DMS114 treated with DMSO at 0.1 percent for 48 hours (cell line): ENCODE measurements around the gene LRP8.

ENCODE experiments used
- DNase-seq: peaks from one replicate; lab custom pipeline; 2025; ENCODE audit not compliant: unreplicated experiment; lab: John Stamatoyannopoulos, UW

Gene LRP8

DNA sequence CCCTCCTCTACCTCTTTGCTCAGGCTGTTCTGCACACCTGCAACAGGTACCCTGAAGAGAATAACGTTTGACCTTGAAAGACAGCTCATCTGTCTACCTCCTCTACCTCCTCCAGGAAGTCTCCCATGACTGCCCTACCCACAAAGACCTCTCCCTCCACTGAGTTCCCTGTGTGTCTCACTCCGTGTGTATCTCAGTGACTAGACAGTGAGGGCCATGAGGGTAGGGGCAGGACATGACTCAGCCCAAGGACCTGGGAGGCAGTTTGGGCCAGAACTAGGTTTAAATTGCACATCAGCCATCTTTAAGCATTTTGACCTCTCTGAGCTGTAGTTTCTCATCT, 32.0 kb upstream of the LRP8 start:
- DNase-seq, result no peak

DNA sequence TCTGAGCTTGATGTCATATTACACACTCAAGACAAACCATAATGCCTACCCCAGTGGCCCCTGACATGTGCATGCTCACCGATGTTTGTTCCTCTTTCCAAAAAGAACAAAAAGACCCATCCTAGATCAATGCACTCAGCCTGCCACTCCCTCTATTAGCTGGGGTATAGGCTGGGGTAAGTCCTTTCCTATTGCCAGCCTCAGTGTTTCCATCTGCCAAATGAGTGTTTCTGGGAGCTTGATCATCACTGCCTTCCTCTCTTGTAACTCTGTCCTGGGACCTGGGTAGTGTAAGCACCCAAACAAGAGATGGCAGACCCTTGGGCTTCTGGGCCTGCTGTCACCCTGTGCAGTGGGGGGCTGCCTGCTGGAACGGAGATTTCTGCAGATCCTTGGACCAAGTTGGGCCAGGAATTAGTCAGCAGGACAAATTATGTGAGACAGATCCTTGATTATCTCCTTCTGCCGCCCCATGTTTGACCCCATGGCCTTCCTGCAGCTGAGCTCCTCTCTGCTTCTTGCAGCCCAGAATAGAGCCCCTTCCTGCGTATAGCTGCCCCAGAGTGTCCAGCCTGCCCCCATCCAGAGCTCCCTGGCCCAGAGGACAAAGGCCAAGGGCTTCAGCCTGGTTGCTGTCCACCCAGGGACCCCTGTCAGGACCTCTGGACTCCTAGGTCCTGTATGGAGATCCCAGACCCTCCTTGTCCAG, 31.5 kb upstream of the LRP8 start:
- no peak for DNase-seq

DNA sequence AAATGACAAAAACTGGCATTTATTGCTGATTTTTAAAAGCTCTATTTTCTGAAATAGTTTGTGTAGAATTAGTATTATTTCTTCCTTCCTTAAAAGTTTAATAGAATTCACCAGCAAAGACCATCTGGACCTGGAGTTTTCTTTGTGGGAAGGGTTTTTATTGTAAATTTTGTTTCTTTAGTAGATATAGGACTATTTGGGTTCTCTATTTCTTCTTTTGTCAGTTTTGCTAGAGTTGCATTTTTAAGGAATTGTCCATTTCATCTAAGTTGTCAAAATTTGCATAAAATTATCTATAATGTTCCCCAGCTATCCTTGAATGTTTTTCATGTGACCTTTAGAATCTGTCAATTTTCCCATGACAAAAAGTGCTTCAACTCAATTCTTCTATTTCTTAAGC, 28.8 kb upstream of the LRP8 start:
- no peak for DNase-seq

DNA sequence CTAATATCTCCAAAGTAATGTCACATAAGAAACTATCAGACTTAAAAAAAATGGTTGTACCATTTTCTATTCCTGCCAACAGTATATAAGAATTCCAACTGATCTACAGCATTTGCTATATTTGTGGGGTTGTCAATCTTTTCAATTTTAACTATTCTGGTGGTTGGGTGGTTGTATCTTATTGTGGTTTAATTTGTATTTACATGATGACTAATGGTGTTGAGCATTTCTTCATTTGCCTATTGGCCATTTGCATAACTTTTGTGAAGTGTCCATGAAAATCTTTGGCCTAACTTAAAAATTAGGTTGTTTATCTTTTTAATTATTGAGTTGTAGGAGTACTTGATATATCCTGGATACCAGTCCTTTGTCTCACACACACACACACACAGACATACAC, 26.2 kb upstream of the LRP8 start:
- no peak for DNase-seq

DNA sequence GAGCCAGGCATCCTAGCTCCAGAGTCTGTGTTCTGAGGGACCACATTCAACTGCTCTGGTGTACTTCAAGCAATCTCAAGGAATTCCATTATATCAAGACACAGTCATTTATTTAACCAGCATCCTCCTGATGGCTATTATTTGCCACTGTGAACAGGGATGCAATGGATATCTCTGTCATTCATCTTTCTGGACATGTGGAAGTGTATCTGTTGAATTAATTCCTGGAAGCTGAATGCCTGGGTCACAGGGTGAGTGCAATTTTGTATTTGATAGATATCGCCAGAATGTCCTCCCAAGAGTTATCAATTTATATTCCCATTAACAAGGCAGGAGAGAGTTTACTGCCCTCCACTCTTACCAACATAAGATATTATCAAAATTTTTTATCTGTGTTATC, 24.7 kb upstream of the LRP8 start:
- DNase-seq, result no peak

DNA sequence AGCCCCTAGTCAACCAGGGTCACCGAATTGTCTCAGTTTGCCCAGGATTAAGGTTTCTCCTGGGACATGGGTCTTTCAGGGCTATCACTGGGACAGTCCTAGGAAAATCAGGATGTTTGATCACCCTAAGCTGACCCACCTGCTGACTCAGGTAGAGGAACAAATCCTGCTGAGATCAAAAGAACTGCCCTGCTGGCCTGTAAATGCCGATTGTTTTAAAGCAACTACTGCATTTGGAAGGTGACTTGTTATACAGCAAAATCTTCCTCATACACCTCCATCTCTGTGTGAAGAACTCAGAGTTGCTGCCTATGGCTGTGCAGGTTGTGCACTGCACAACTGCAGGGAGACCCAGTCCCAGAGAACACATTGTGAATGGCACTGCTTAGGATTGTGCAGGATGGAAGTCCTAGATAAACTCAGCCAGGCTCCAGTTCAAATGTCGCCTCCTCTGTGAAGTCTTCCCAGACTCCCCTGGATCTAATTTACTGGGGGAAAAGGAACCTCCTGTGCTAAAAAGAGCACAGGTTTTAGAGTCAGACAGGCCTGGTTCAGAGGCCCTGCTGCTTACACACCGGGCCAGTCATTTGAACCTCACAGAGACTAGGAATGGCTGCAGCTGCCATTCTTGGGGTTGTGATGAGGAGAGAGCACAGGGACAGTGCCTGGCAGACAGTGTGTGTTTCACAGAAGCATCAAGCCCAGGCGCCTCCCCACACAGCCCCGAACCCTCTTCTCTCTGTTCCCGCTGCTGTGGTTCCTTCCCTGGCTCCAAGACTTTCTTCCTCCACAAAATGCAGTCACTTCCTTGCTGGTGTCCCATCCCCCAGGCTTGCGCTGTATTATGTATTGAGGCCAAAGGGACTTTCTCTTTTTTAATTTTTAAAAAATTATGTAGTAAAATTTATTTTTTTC, 23.2 kb upstream of the LRP8 start:
- DNase-seq, result no peak

DNA sequence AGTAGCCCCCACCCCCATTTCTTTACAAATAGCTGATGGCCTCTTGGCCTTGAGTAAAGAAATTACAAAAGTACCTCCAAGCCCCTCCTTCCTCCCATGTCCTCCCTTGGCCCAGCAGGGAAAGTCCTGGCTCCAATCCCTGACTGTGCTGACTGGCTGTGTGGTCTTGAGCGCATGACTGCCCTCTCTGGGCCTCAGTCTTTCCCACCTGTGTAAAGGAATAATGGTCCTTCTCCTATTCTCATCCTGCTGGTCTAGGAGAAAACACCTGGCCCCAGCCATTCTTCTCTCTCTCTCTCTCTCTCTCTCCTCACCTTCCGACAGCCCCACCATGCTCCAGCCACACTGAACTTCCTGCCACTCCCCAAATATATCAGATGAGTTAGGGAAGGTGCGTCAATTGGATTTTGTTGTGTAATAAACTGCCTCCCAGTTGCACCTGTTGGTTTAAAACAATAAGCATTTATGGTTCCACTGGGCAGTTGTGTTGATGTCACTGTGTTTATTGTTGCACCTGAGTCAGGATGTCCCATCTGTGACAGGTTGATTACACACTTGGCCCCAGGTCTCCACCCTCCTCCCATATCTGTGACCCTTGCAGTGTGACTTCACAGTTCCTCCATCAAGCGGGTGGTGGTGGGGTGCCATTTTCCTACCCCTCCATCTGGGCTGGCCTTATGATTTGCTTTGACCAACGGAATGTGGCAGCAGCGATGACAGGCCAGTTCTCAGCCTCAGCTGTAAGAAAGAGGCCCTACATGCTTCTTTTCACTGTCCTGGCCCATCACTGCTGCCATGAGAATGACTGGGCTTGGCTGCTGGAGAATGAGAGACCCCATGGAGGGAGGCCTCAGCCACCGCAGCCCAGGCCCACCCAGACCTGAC, 22.3 kb upstream of the LRP8 start:
- no peak for DNase-seq

DNA sequence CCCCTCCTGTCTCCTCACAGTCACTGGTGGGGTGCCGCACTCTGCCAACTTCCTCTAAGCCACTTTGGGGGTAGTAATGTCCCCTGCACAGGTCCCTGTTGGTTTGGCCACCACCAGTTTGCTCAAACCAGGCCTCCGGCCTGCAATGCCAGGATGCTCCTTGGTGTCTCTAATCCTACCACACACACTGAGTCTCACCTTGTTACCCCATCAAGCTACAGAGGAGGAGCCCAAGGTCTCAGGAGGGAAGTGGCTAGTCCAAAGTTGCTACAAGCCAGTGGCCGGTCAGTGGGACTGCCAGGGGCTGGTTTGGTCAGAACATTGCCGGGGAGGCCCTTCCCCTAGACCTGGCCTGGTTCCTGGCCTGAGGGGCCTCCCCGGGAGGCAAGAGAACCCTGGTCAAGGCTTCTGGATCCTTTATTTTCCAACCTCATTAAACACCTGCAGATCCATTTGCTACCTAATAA, 21.5 kb upstream of the LRP8 start:
- no peak for DNase-seq

DNA sequence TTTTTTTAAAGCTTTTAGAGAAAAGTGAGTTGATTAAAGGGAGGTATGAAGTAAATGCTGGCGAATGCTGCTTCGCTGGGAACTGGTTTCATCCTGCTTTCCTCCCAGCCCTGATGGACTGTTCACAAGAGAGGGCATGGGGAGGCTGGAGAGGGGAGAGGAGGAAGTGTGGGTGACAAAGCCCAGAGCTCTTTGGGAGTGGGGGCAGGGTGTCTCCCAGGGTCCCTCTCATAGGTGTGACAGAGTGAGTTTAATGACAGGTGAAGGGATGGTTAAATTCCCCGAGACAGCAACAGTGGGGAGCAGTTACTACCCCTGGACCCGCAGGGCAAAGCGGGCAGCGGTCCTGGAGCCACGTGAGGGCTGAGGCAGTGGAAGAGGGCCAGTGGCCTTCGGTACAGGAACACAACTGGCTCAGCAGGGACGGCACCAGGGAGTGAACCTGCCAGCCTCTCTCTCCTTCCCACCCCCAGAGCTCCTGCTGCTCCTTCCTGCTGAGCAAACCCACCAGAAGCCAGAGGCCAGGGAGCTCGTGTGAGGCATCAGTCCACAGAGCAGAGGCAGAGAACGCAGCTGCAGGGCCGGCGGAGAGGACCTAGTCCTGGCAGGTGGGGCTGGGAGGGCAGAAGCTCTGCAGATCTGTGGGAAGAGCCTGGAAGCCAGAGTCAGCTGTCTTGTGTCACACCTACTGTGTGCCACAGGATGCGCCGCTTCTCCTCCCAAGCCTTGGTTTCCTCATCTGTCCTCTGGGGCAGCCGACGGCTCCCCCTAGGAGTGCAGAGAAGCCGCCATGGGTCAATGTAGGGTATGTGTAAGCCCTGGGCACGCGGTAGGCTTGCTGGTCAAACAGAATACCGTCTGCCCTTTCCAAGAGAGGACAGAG, 20.9 kb upstream of the LRP8 start:
- DNase-seq, result no peak

DNA sequence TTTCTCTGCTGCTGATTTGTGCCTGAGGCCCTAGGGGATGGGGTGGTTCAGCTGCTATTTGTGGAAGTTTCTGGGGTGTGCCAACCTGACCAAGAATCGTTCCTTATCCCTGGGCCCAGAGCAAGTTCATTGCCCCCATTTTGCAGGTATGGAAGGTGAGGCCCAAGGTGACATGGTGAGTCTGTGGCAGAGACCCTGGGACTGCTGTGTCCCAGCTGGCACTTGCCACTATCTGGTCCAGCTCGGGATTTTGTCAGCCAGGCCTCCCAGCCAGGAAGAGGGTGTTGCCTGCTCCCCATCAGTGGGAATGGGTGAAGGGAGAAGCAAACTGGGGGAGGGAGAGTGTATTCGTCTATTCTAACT, 18.9 kb upstream of the LRP8 start:
- no peak for DNase-seq

DNA sequence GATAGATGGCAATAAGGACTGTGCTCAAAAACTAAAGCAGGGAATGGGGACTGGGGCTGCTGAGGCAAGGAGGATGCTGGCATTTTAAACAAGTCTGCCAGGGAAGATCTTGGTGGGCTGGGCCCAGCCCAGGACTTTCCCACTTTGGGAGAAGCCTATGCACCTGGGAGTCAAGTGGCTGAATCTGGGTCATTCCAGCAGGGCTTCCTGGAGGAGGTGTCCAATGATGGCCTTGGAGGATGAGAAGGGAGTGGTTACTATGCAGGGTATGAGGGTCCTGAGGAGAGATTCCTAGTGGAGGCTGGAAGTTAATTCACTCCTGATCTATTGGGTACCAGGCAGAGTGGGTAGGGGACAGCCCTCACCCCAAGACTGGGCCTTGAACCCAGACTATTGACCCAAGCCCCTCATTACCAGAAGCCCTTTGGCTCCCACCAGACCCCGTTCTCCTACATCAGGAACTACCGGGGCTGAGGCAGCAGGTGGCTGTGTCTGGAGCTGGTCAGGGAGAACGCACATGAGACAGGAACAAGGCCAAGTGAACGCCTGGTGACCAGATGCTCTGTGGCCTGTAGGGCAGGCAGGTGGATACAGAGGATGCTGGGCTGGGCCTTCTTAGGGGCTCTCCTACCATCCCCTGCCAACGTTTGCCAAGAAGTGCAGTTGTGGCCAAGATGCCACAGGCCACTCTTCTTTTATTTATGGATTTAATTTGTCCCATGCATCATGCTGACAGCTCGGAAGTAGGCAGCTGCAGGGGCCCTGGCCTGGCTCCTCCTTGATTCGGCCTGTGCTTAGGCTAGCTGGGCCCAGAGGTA, 18.3 kb upstream of the LRP8 start:
- no peak for DNase-seq

DNA sequence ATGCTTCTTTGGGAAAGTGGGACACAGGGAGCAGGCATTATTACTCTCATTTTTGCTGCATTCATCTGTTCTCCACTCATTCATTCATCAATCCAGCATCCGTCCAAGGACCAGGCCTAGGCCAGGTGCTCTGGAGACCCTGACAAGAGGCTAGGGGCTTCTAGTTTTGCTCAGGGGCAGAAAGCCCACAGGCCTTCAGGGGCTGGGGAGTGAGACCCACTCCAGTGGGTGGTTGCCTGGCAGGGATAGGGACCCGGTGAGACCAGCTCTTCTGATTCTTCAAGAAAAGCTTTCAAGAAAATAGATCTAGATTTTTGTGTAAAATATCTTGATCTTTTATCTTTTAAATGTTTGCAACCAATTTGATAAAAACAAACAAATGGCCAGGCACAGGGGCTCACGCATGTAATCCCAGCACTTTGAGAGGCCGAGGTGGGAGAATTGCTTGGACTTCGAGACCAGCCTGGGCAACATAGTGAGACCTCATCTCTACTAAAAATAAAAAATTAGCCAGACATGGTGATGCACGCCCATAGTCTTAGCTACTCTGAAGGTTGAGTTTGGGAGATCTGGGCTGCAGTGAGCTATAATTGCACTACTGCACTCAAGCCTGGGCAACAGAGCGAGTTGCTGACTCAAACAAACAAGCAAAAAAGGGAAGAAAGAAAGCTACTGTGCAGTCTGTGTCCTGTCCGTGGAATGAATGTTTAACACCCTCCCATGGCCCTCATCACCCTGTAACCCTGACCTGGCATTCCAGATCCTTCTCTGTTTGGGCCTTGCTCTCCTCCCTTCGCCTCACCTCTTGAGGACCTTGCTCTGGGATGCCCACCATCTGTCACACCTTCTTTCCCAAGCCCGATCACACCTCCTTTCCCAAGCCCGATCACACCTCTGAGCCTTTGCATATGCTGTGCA, 17.3 kb upstream of the LRP8 start:
- no peak for DNase-seq

DNA sequence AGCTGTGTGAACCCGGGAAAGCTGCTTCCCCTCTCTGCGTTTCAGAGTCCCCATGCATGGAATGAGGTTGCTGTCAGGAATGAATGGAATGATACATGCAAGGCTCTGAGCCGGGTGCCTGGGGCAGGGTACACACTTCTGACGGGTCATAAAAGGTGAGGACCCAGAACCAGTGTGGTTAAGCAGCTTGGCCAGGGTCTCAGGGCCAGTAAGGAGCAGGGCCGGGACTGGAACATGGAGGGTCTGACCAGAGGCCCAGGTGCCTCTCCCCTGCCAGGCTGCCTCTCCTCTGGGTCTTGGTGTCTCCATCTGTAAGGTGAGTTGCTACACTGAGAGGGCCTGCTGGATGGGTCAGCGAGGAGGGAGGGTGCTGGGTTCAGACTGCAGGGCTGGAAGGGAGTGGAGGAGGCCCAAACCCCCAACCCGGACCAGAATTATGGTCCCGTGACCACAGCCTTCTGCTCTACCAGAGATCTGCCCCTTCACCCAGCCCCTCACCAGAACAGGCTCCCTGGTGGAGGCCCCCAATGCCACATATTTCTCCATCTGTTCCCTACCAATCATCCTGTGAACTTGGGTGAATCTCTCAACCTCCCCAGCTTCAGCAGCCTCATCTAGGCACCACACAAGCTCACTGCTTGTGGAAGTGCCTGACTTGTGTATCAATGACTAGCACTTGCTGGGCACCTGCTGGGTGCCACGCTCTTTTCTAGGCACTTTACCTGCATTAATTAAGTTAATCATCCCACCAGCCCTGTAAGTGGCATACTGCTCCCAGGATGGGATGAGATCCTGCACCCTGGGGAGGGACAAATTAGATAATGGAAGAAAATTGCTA, 16.2 kb upstream of the LRP8 start:
- DNase-seq, result no peak

DNA sequence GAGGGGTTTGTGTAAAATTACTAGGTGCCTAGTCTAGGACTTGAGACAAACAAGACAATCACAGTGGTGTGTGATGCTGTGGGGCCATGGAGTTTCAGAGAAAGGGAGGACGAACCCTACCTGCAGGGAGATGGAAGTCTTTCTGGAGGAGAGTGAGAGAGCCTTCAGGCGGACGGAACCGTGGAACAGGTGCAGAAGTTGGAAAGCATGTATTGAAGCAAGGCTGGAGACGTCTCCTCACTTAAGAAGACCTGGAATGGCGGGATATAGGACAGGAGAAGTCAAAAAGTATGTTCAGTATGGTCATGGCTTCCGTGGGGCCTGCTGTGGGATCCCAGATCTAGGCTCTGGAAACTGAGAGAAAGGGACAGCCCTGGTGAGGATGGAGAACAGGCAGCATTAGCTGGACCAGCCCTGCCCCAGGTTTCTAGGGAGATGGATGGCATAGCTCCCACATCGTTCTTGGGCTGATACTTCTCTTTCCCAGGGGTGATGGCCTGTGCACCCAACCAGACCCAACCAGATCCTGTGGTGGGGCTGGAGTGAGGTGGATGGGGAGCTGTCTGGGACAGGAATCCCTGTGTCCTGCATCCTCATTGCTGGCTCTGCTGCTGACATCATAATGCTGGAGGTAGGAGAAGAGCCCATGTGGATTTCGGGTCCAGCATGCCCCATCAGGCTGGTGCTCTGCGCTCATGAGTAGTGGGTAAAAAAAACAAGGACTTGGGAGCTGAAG, 15.0 kb upstream of the LRP8 start:
- DNase-seq, result no peak

DNA sequence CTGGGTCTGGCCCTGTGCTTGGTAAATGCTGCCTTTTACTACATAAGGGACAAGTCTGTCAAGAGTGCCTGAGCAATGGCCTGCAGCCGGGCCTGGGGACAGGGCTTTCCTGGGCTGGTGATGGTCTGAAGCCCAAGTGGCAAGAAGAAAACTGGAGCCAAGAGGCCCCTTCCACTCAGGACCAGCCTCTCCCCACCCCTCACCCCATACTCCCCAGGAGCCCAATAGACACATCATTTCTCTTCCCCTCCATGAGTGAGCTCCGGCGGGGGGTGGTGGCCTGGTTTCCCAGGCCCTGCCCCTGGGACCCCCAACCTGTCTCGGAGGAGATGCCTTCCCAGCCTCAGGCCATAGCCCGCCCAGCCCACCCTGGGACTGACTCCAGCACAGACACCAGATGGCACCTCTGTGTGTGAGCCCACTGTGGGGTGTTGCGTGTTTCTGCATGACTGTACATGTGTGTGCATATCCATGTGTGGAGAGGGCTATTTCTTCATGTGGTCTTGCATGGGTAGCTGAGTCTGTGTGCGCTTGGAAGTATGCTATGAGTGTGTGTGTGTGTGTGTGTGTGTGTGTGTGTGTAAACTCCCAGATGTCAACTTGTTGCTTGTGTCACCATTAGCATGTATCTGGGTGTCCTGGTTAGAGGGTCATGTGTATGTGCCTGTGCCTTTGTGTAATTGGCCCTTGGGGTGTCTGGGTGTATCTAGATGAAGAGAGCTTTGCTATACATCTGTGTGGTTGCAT, 14.3 kb upstream of the LRP8 start:
- DNase-seq, result no peak

DNA sequence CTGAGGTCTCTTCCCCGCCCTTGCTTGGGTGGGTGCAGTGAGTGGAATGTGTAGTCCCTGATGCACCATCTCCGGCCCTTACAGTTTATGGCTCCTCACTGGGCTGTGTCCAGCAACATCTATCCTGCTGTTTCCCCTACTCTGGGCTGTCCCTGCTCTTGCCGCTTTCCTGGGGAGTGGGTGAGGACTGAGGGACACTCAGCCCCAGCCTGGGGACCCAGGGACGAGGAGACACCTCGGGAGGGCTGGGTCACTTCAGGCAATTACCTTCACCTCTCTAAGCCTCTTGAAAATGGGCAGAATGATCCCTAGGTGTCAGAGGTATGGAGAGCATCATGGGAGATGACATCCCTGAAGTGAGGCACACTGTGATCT, 13.6 kb upstream of the LRP8 start:
- no peak for DNase-seq
